Right cardiac atrium (tissue), 5 donors: ENCODE results near the gene SOX6. TPM values are rescaled to one million over a fixed set of nuclear protein-coding genes. Genes with fewer than 3 reads are reported as not detected.
"Not testable (repeated sequence)": the region's sequence is repeated elsewhere in the genome, so short reads cannot be mapped to it uniquely, and the experiment has no call there.

Source experiments
- ATAC-seq, 2 donors: fragments of 200-7000 bp; cut with Tn5 transposase; one replicate each; pipeline versions ENCODE4 v1.8.0 to v1.9.1; 2020; ENCODE audit warnings: moderate library complexity in 2 of 2, mild to moderate bottlenecking in 1 of 2
- DNase-seq, 3 donors: peaks; one replicate each; pipeline ENCODE4 v3.0.0-alpha.2; 2020
- H3K27ac ChIP-seq: one replicate; pipeline ENCODE4 v1.5.1; 2013; ENCODE audit warnings: mild to moderate bottlenecking, low read length, control low read depth, moderate library complexity
- H3K27me3 ChIP-seq: one replicate; pipeline ENCODE4 v1.6.1; 2013; ENCODE audit not compliant: control insufficient read depth, insufficient read depth
- H3K4me1 ChIP-seq: one replicate; pipeline ENCODE4 v1.6.1; 2013; ENCODE audit warnings: low read length; ENCODE audit not compliant: control insufficient read depth, insufficient read depth
- H3K4me3 ChIP-seq: one replicate; pipeline ENCODE4 v1.5.1; 2013; ENCODE audit warnings: low read length, control low read depth
- H3K9me3 ChIP-seq: one replicate; pipeline ENCODE4 v1.6.1; 2013; ENCODE audit warnings: low read length; ENCODE audit not compliant: control insufficient read depth
- WGBS: extraction: QIAGEN DNeasy Blood & Tissue Kit; methylation state at CpG from one replicate; pipeline ENCODE4 v1.1.7; 2013; 5-methylcytosine and 5-hydroxymethylcytosine counted together
- intact Hi-C, 4 donors: fragments of 100-400 bp; cut with DNase I; formaldehyde crosslinking; loops; one replicate each; pipeline versions ENCODE4 v1.11.0 to v1.14.0; 2022 to 2023
- polyA plus RNA-seq: library from polyadenylated mRNA; stranded (reverse); fragments of 200-250 nt; gene quantifications from one replicate; pipeline ENCODE4 v1.2.3, GENCODE V29; 2013
- total RNA-seq, 4 donors: library from RNA; stranded (reverse); fragmentation: NEBNext Ultra II Directional; extraction: Animal tissue kit (Norgen Biotek cat#: 25700); gene quantifications; one replicate each; pipeline ENCODE4 v1.2.1, GENCODE V29; 2021
- donor health status: healthy with polysubstance abuse.
- donor health status: DM: no; HTN: yes; CAD: no.
- donor health status: DM: no; HTN: no; CAD: no.
- donor health status: DM: no; HTN: yes; CAD: no; lungs with severe emphysema.
- donor health status: DM: yes; HTN: yes; CAD: no.

Gene SOX6
- total and polyA plus RNA-seq, 5 donors = 3.3 to 26.7 (median 22.4) TPM

DNA sequence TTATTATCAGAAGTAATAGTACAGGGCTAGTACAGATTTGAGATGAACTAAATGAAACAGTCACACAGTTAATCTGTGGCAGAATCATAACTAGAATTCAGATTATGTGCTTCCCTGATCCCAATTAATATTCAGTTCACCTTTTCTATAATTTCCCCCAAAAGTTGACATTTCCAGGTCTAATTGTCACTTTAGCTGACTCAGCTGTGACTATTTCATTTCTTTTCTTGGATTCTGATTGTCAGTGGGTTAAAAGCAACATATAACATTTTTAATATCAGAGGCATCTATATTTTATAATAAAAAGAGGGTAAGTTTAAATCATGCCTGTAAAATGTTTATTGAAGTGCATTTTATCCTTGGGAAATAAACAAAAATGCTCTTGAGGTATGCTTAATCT is 28.8 kb upstream of the SOX6 start:
- no peak overlapping the region for H3K4me3 ChIP-seq
- H3K27me3 ChIP-seq = no peaks in the 10 kb centered on the region
- H3K9me3 ChIP-seq = no peaks in the 10 kb centered on the region
- ATAC-seq (no peak), DNase-seq (no peak)
- intact Hi-C loops = no loop called here
- no peak overlapping the region for H3K27ac ChIP-seq
- no peaks in the 10 kb centered on the region for H3K4me1 ChIP-seq

- Histone ChIP-seq H3K4me1 (no peaks in the 10 kb centered on the region), H3K4me3 (no peak overlapping the region), H3K27ac (no peak overlapping the region), H3K9me3 (no peaks in the 10 kb centered on the region), H3K27me3 (no peaks in the 10 kb centered on the region)
- WGBS = 87% methylated on average over 2 of the region's 2 CpGs
- intact Hi-C loops = no loop called here
- ATAC-seq = no peak
- DNase-seq = no peak
Observed at GRCh38 chr11:16382638-16383380, 26.5 kb upstream of the SOX6 start.

GRCh38 chr11:16382186-16382585 is 25.8 kb upstream of the SOX6 start:
- no peaks in the 10 kb centered on the region for H3K4me1 ChIP-seq
- H3K27ac ChIP-seq = no peak overlapping the region
- ATAC-seq = no peak
- WGBS = 77% methylated on average over 5 of the region's 5 CpGs
- no peaks in the 10 kb centered on the region for H3K9me3 ChIP-seq
- no peaks in the 10 kb centered on the region for H3K27me3 ChIP-seq
- H3K4me3 ChIP-seq = no peak overlapping the region
- intact Hi-C loops = no loop called here
- DNase-seq = no peak

- Histone ChIP-seq H3K4me1 (no peaks in the 10 kb centered on the region), H3K4me3 (no peak overlapping the region), H3K27ac (no peak overlapping the region), H3K9me3 (no peaks in the 10 kb centered on the region), H3K27me3 (no peaks in the 10 kb centered on the region)
- intact Hi-C loops = no loop called here
- ATAC-seq = no peak
- no peak for DNase-seq
Observed at GRCh38 chr11:16380941-16381568, 24.7 kb upstream of the SOX6 start.

GRCh38 chr11:16378906-16379305 is 22.6 kb upstream of the SOX6 start:
- no peak overlapping the region for H3K4me3 ChIP-seq
- H3K4me1 ChIP-seq = no peaks in the 10 kb centered on the region
- DNase-seq (no peak), ATAC-seq (no peak)
- no peaks in the 10 kb centered on the region for H3K27me3 ChIP-seq
- intact Hi-C loops = no loop called here
- WGBS = 95% methylated on average over 2 of the region's 2 CpGs
- no peaks in the 10 kb centered on the region for H3K9me3 ChIP-seq
- no peak overlapping the region for H3K27ac ChIP-seq

DNA sequence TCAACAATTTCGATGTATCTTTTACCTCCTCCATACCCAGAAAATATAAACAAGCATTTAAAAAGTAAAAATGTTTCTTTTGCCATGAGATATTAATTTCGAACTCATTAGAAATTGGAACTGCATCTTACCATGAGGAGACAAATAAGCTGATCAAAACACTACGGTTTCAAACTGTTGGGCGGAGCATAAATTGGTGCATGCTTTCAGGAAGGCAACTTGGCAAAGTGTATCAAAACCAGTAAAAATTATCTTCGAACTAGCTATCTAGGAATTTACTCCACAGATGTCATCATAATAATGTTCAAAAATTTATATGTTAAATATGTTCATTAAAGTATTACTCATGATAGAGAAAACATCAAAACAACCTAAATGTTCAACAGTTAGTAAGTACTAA is 21.4 kb upstream of the SOX6 start:
- 78% methylated on average over 5 of the region's 5 CpGs for WGBS
- H3K27me3 ChIP-seq = no peaks in the 10 kb centered on the region
- no peak overlapping the region for H3K4me3 ChIP-seq
- H3K27ac ChIP-seq = no peak overlapping the region
- DNase-seq = no peak
- ATAC-seq = no peak
- intact Hi-C loops = no loop called here
- no peaks in the 10 kb centered on the region for H3K9me3 ChIP-seq
- no peaks in the 10 kb centered on the region for H3K4me1 ChIP-seq

DNA sequence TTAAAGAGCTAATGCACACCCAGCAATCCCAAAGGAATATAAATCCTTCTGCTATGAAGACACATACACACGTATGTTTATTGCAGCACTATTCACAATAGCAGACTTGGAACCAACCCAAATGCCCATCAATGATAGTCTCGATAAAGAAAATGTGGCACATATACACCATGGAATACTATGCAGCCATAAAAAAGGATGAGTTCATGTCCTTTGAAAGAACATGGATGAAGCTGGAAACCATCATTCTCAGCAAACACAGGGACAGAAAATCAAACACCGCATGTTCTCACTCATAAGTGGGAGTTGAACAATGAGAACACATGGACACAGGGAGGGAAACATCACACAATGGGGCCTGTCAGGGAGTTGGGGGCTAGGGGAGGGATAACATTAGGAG is 19.3 kb upstream of the SOX6 start:
- H3K27ac ChIP-seq, DNase-seq, ATAC-seq, intact Hi-C loops, H3K4me1 ChIP-seq, H3K27me3 ChIP-seq, H3K4me3 ChIP-seq, H3K9me3 ChIP-seq: not testable (repeated sequence)
- WGBS = 94% methylated on average over 3 of the region's 3 CpGs

- no peak for ATAC-seq
- Histone ChIP-seq H3K9me3 (no peaks in the 10 kb centered on the region), H3K27me3 (no peaks in the 10 kb centered on the region), H3K4me1 (peaks cover 3% of the 10 kb centered on the region), H3K27ac (no peak overlapping the region), H3K4me3 (no peak overlapping the region)
- DNase-seq = no peak
- intact Hi-C loops = no loop called here
Observed at GRCh38 chr11:16373768-16374167, 17.4 kb upstream of the SOX6 start.

DNA sequence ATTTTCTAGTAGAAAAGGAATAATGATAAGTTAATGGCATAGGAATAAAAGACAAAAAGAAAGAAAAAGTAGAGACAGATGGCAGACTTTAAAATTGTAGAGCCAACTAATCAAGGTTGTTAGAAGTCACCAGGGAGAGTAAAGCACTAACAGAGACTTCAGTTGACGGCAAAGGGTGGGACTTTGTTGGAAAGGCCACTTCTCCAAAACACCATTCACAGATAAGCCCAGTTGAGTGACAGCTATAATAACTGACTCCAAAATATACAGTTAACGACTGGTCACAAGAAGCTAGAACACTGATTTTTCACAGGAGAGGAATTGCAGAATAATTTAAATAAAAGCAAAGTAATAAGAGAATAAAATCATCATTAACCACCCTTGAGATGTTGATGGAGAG is 16.0 kb upstream of the SOX6 start:
- Histone ChIP-seq H3K4me1 (peaks cover 3% of the 10 kb centered on the region), H3K9me3 (no peaks in the 10 kb centered on the region), H3K4me3 (no peak overlapping the region), H3K27ac (no peak overlapping the region), H3K27me3 (no peaks in the 10 kb centered on the region)
- ATAC-seq = no peak
- no peak for DNase-seq
- 41% methylated on average over 2 of the region's 2 CpGs for WGBS
- intact Hi-C loops = no loop called here

- H3K27me3 ChIP-seq = no peaks in the 10 kb centered on the region
- peaks cover 9% of the 10 kb centered on the region for H3K4me1 ChIP-seq
- no peak overlapping the region for H3K4me3 ChIP-seq
- intact Hi-C loops = no loop called here
- H3K27ac ChIP-seq = no peak overlapping the region
- DNase-seq (no peak), ATAC-seq (no peak)
- H3K9me3 ChIP-seq = no peaks in the 10 kb centered on the region
- WGBS = 93% methylated on average over 2 of the region's 2 CpGs
Observed at GRCh38 chr11:16367252-16367651, 10.9 kb upstream of the SOX6 start.

- H3K27ac ChIP-seq = peak overlapping the region; percentile 32
- intact Hi-C loops = no loop called here
- 46% methylated on average over 3 of the region's 3 CpGs for WGBS
- peaks cover 9% of the 10 kb centered on the region for H3K4me1 ChIP-seq
- no peaks in the 10 kb centered on the region for H3K9me3 ChIP-seq
- ATAC-seq (peak in 1 of 2 donors; percentile 45), DNase-seq (no peak)
- no peak overlapping the region for H3K4me3 ChIP-seq
- no peaks in the 10 kb centered on the region for H3K27me3 ChIP-seq
Observed at GRCh38 chr11:16365581-16366228, 9.4 kb upstream of the SOX6 start.
